CD4-positive, alpha-beta T cell treated with Interferon alpha-2 for 1 hour (primary cell): ENCODE results near the gene ATP10A.
"Not testable (repeated sequence)": the region's sequence is repeated elsewhere in the genome, so short reads cannot be mapped to it uniquely, and the experiment has no call there.

Experiments
- DNase-seq, 2 donors: peaks; one replicate each; pipeline ENCODE4 v3.0.0-alpha.2; 2020 to 2022

Gene ATP10A

DNA sequence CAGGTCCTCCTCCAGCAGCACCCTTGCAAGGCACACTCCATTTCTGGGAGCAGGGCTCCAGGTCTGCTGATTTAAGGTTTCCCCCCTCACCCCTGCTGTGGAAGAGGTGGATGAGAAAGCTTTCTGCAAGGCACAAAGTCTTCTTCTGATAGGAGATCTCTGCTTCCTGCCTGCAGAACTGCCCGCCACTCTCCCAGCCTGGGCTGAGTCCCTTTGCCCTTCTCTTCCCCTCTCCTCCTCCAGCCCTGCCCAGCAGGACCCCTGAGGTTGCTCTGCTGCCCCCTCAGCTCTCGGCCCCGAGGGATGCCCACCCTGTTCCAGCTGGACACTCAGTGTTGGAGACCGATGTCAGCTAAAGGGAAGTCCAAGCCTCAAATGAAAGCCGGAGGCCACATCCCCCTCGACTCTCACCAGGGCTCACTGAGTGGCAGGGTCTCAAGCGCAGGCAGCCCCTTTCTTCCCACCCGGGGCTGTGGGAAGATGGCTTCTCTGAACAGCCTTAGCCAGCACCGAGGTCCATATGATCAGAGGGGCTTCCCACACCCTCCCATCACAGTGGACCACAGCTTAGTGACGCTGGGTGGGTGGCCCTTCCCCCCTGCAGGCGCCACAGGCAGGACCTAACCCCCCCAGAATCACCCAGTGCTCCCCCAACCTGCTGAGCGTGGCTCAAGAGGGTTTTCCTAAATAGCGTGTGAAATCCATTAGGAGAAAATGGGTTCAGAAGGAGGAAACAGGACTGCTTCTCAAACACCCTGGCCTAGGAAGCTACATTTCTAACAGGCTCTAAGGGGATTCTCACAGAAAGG, 4.0 kb downstream of the ATP10A start:
- no peak for DNase-seq

DNA sequence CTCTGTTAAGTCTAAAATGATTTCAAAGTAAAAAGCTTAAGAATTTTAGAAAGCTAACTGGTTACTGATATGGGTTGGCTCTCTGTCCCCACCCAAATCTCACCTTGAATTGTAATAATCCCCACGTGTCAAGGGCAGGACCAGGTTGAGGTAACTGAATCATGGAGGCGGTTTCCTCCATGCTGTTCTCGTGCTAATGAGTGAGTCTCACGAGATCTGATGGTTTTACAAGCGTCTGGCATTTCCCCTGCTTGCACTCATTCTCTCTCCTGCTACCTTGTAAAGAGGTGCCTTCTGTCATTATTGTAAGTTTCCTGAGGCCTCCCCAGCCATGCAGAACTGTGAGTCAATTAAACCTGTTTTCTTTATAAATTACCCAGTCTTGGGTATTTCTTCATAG, 7.1 kb downstream of the ATP10A start:
- DNase-seq = not testable (repeated sequence)

DNA sequence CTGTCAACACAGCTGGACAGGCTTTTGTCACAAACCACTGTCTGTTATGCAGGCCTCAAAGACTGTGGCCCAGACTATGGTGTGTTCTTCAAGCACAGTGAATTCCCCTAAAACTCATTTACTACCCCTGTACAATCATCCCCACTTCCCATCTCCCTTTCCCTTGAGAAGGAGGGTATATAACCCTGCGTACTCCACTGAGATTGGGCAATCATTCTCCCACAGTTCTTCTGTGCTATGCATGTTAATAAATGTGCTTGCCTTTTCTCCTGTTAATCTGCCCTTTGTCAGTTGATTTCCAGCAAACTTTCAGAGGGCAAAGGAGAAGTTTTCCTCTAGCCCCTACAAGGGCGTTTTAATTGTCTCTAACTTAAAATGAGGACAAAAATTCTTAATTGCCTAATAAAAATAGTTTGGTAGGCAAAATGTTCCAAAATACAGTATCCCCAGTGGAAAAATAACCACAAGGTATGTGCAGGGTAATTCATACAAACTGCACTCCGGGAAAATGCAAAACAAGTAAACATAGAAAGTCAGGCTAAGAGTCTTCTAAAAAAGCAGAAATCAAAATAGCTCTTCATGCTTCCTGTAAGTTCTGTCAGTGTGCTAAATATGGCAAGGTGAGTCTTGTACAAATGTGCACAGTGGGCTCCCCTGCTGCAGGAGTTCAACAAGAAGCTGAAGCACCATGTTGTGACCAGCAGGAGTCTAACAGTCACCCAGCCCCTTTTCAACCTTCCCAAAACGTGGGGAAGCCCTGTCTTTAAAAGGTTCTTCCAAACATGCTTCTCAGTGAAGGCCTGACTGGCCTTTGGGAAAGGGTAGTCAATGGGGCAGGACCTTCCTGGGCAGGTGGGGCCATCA, 10.2 kb downstream of the ATP10A start:
- no peak for DNase-seq

DNA sequence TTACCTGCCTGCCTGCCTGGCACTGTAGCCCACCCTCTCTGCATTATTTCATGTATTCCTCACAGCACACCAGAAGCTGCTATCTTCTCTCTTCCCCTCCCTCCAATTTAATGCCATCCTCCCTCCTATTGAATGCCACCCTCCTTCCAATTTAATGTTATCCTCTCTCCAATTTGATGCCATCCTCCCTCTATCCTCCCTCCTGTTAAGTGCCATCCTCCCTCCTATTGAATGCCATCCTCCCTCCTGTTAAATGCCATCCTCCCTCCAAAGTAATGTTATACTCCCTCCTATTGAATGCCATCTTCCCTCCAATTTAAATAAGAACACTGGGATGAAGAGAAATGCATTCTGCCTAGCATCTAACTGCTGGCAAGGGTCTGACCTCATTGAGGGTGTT, 11.1 kb downstream of the ATP10A start:
- DNase-seq = no peak

DNA sequence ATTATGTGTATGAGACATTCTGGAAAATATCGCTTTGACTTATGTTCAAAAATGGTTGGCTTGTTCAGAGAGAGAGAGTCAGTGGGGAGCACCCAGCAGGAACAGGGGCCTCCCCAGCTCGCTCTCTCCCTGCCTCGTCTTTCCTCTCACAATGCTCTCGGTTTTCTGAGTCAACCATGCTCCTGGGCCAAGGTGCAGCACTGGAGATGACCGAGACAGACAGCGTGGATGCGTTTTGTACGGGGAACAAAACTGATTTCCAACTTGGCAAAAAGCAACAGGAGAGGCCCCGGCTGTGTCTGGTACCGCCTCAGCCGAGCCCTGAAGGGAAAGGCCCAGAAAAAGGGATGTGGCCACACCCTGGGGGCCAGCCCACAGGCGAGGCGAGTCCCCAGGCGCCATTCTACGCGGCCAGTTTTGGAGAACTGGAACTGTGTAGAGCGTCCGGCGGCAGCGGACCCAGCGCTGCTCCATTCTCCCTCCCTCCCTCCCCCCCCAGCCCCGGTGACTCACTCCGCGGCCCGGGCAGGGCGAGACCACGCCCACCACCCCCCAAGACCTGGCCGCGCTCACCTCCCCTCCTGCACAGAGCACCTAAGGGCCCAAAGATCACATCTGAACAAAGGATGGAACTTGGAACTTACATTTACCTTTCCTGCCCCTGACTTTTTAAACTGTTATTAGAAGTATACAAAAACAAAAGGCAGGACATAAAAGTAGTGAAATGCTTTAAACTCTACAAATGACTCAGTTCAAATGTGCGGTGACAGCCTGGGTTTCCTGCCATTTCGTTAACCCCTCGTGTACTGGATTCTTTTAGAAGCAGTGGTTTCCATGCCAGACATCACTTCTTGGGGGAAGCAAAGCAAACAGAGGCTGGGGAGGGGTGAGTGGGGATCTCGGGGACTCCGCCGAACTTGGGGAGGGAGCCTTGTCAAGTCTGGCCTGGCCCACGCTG, 12.7 kb downstream of the ATP10A start:
- DNase-seq = peak; percentile 73 to 80

DNA sequence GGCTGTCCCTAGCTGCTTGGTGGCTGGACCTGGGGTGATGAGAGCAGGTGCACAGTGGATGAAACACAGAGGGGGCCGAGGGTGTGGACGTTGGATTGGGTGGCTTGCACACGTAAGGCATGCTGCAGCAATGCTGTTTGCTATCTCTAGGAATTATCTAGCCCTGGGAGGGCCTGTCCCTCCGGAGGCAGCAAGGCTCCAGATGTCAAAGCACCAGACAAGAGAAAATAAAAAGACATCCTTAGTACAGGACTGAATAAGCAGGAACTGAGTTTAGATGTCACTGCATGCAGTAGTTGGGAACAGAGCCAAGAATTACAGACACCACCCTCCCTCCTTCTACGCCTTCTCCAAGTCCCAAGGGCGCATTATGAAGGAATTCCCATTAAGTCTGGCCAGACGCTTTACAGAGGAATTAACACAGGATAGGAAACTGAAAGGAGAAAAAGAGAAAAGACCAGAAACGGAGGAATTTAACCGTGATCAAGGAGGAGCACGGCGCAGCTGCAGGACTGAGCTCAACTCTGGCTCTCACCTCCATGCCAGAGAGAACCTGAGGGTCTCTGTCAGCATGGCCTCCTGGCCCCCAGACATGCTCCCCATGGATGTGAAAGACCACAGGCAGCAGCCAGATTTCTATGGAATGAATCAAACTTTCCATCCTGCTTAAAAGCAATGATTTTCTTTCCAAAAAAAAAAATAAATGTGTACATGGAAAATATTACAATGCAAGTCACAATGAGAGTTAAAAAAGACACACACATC, 13.8 kb downstream of the ATP10A start:
- no peak for DNase-seq

DNA sequence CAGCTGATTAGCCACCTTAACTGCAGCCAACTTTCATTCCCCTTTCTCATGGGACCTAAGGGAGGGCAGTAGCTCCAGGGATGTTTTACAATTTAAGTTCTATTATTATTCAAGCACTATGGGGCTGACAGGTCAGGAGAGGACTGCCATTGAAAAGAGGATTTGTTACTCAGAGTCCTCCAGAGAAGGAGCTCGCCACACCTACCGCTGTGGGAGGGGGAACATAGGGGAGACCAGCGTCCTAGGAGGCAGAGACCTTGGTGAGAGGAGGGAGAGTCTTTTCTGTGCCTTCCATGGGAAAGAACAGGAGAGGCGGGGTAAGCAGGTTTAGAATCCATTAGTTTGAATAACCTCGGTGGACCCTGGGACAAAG, 14.4 kb downstream of the ATP10A start:
- no peak for DNase-seq

DNA sequence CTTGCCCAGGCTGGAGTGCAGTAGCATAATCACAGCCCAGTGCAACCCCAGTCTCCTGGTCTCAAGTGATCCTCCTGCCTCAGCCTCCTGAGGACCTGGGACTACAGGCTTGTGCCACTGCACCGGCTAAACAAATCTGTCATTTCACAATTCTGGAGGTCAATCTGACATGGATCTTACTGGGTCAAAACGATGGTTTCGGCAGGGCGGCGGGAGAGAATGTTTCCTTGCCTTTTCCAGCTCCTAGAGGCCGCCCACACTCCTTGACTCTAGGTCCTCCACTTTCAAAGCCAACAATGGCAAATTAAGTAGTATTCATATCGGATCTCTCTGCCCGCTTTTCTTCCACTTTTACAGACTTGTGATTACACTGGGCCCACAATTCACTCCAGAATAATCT, 14.8 kb downstream of the ATP10A start:
- DNase-seq = no peak

DNA sequence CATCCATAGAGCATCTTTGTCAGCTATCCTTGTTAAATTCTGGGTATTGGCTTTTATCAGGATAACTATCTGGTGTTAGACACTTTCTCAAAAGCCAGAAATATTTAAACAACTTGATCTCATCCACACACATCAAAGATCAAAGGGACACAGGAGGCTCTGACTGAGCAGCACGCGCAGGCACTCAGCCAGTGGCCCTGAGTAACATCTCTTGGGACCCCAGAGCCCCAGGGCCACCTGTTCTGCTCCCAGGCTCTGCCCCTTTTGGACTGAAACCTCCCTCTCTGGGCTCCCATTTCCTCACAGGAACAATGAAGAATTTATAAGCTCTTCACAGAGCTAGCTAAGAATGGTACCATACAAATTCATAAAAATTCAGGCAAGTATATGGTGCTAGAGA, 16.1 kb downstream of the ATP10A start:
- no peak for DNase-seq

DNA sequence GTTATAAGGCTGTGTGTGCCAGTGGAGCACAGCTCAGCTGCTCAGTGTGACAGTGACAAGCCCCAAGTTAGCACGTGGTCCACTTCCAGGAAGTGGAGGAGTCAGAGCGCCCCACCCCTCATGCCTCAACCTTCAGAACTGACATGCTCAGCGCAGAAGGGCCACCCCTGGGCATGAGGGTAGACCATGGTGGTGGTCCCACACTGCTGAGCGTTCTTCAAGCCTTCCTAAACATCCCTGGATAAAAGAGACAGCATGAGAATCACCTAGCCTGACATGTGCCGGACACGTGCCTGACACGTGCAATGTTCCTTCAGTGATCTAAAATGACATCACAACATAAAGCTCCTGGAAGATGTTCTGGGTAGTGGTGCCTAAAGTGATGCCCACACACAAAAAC, 16.8 kb downstream of the ATP10A start:
- DNase-seq = peak; percentile 66 to 77

DNA sequence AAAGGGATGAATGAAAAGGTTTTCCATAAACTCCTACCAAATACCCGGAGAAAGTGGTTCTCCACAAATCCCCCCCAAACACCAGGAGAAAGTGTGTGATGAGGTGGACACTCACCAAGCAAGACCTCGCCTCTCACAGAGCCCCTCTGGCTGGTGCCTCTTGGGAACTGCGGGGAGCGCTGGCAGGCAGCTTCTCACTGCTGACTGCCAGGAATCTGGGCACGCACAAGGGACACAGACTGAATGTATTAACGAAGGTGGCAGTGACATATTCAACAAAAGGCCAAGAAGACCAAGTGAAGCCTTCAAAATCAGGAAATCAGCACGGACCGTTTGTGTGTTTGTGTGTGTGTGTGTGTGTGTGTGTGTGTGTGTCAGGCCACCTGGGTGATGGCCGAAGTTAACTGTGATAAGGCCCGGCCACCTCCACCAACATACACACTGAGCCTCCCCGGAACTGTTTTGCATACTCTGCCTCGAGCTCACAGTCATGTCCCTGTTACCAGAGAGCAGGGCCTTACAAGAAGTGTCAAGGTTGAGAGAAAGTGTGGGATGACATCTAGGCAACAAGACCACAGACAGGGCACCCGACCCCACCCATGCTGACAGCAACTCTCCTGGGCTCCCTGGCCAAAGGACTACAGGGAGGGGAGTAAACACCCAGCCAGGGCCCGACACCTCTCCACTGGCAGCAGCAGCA, 18.0 kb downstream of the ATP10A start:
- DNase-seq = no peak

DNA sequence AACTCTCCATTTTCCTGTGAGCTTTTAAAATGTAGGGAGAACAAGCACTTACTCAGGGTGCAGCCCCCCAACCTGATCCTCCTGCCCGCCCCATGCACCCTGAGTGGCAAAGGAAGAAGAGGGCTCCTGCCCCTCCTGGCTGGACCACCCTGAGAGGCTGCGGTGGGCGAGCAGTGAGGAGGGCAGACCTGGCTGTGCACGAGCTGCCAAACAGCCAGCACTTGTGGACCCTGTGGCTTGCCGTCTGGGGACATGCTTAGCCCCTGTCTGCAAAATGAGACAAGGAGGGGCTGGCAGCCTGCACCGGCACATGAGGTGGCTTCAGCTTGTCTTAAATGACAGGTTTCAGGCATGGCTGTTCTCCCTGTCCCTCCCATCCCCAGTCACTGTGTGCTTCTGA, 18.6 kb downstream of the ATP10A start:
- no peak for DNase-seq

DNA sequence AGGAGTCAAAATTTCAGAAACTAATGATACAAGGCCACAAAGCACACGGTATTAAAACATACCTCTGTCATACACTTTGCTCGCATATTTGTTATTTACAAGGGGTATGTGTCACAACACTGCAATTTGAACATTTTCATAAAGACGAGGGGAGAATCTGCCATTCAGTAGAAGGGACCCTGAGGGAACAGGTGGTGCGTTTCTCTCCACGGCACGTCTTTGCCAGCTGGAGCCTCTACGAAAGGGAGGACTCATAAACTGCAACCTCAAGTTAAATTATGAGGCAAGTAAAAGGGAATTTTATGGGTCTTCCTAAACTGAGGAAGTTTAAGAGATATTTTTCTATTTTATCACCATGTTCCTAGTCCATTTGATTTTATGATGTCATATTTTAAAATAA, 19.1 kb downstream of the ATP10A start:
- no peak for DNase-seq

DNA sequence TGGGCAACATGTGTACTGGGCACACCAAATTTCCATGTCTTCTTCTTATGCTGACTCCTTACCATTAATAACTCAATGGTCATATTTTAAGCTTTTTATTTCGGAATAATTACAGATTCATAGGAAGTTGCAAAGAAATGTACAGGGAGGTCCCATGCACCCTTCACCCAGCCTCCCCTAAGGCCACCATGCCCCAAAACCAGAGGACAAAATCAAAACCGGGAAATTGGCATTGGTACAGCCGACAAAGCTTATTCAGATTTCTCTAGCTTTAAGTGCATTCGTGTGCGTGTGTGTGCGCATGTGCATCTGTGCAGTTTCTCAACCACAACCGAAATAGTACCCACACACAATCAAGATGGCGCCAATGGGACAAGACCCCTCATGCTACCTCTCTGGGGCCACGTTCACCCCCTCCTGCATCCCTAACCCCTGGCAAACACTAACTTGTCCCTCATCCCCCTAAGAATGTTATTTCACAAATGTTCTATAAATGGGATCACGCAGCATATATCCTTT, 23.4 kb downstream of the ATP10A start:
- DNase-seq = no peak

DNA sequence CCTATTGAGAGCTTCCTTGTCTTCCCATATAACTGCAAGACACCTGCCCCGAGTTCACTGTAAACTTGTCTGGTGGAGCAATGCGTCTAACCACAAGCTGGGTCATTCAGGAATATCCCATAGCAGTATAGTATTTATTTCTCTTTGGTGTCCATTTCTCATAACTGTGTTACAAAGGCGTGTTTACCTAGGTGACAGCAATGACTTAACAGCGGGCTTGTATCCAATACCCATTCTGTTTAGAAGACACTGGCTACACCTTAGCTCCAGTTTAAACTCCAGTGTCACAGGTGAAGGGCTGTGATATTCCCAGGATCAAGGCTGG, 24.3 kb downstream of the ATP10A start:
- DNase-seq = no peak

DNA sequence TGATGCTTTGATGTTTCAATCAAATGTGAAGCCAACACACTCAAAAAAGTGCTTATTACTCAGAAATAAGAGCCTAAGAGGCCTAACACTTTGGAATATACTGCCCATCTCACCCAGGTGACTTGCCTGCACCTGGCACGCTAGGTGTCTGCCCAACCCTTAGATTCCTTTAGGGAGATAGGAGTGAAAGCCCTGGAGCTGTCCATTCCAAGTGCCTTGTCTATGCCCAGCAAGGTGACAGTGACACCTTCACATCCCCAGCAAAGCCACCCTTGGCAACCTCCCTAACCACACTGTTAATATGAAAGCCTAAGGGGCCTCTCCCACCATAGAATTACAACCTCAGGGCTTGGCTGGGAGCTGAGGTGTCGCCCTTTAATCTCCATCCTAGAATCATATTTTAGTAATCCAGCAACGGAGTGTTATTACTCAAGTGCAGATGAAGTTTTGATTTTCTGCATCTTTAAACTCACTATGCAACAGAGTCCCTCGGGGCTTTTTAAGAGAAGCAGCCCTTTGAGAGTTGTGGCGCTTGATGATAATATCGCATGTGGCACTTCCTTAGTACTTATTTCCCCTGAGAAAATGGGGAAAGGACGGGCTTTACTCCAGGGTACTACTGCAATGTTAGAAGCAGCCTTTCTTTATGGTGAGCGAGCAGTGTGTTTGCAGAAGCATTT, 24.8 kb downstream of the ATP10A start:
- no peak for DNase-seq

DNA sequence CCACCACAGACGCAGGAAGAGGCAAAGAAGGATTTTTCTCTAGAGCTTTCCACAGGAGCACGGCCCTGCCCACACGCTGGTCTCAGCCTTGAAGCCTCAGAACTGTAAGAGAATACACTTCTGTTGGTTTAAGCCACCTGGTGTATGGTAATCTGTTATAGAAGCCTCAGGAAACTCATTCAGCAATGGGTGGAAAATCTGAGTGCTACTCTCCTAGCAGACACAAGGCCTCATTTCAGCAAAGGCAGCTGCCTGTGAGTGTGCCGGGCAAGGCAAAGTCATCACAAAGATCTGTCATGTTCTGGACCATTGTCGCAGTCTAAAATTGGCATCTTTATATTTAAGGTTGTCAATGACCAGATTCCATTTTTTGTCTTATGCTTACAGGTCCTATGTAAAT, 31.0 kb downstream of the ATP10A start:
- DNase-seq = no peak

DNA sequence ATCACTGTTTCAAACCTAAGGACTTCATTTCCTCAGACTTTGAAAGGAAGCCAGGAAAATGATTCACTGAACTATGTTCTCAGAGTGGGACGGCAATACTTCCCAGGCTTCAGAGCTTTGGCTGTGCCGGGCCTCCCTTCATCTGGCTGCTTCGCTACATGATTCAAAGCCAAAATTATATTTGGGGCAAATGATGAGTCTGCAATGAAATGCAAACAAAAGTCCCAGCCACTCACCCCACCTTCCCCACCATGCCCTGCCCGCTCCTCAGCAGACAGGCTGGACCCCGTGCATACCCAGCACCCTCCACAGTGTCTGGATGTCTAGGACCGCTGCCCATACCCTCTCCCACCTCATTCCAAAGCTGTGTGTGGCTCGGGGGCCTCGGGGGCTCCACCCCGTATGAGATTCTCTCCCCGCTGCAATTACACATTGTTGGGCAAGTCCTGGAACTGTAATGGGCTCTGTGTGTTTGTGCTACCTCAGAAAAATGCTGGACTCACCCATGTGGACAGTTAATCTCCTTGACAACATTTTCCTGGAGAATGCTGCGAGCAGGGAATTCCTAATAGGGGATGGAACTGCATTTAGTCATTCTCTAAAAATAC, 32.2 kb downstream of the ATP10A start:
- no peak for DNase-seq

DNA sequence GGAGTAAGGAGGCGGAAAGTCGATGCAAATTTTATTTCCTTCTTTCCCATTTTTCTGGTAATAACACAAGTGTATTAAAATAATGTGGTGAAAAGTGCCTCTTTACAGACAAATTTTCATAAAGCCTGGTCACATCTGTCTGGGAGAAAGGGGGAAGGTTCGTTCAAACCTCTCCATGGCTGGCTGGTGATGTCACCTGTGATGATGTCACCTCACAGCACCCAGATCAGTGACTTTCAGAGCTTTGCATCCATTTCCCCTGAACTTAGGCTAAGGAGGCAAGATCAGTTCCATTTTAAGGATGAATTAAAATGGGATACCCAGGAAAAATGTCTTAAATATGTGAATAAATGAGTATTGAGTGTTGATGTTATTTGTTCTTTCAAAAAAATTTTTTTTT, 34.1 kb downstream of the ATP10A start:
- DNase-seq = no peak

DNA sequence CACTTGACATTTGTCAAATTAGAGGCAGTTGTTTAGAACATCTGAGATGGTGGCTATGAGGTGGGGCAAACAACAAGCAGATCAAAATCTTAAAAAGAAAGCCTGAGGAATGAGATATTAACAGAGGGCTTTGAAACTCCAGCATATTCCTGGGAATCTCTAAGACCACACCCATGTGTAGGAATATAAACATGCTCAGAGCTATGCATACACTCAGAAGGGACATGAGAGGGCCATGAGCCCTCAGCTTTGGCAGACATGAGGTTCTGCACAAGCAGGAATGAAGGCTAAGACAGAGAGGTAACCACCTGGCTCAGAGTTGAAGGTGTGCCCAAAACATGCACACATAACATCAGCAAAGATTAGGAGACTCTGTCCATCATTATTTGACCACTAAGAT, 37.9 kb downstream of the ATP10A start:
- no peak for DNase-seq

DNA sequence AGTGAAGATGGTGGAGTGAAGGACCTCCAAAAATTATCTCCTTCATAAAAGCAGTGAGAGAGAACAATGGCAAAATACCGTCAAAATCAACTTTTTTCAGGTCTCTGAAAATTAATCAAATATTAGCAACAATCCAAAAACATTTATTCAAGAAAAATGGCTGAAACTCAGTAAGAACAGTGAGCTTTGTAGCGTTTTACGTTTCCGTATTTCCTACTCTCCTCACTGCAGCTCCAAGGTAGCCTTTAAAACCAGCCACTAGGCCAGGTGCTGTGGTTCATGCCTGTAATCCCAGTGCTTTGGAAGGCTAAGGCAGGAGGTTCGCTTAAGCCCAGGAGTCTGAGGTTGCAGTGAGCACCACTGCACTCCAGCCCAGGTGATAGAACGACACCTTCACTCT, 38.5 kb downstream of the ATP10A start:
- no peak for DNase-seq
